H1 (cell line): ENCODE measurements around the gene TAF12. TPM values are rescaled to one million over a fixed set of nuclear protein-coding genes. Genes with fewer than 3 reads are reported as not detected.
A peak's percentile ranks its signal among the peaks of the same experiment; 100 is the strongest.
"Not testable (repeated sequence)": the region's sequence is repeated elsewhere in the genome, so short reads cannot be mapped to it uniquely, and the experiment has no call there.

Experiments
- CTCF ChIA-PET: fragments of 300-600 bp; sonication (Branson Sonifier 250); formaldehyde crosslinking; loops from one replicate; lab custom pipeline; 2021; ENCODE audit not compliant: partially characterized antibody; lab: Charles Lee
- POLR2A ChIA-PET: fragments of 300-600 bp; sonication (Branson Sonifier 250); formaldehyde crosslinking; loops from one replicate; lab custom pipeline; 2021; ENCODE audit warnings: inconsistent platforms; ENCODE audit not compliant: partially characterized antibody; lab: Charles Lee
- DNase-seq, 2 experiments: peaks; one replicate each; pipeline versions ENCODE4 v3.0.0 to v3.0.0-alpha.2; 2010 to 2022; ENCODE audit warnings: low spot score in 2 of 2, low read depth in 1 of 2, mixed read lengths in 1 of 2
- FAIRE-seq: peaks from 2 replicates; lab custom pipeline; 2011; peaks lifted over from hg19 to GRCh38; lab: Jason Lieb, UNC
- H2AFZ ChIP-seq: 2 replicates; pipeline ENCODE4 v1.8.1; 2012; ENCODE audit warnings: low read length, inconsistent platforms
- H2AK5ac ChIP-seq: 2 replicates; pipeline ENCODE4 v1.6.1; 2013; ENCODE audit warnings: low read depth, low read length
- H2BK120ac ChIP-seq: replicated peaks from 2 replicates; pipeline ENCODE3; 2013; ENCODE audit warnings: low read depth, low read length, inconsistent platforms
- H2BK12ac ChIP-seq: 2 replicates; pipeline ENCODE4 v1.6.1; 2013; ENCODE audit warnings: low read depth, low read length
- H2BK15ac ChIP-seq: 2 replicates; pipeline ENCODE4 v1.6.1; 2013; ENCODE audit warnings: low read length
- H2BK20ac ChIP-seq: 2 replicates; pipeline ENCODE4 v1.6.1; 2013; ENCODE audit warnings: low read length
- H2BK5ac ChIP-seq: 2 replicates; pipeline ENCODE4 v1.6.1; 2013; ENCODE audit warnings: low read depth, low read length
- H3K14ac ChIP-seq: 2 replicates; pipeline ENCODE4 v1.6.1; 2013; ENCODE audit warnings: inconsistent platforms; ENCODE audit not compliant: insufficient read length
- H3K18ac ChIP-seq: 2 replicates; pipeline ENCODE4 v1.6.1; 2013; ENCODE audit warnings: low read length; ENCODE audit errors: extremely low read depth
- H3K23ac ChIP-seq: 2 replicates; pipeline ENCODE4 v1.6.1; 2013; ENCODE audit warnings: inconsistent platforms; ENCODE audit not compliant: insufficient read length
- H3K23me2 ChIP-seq: 2 replicates; pipeline ENCODE4 v1.6.1; 2013; ENCODE audit warnings: low read depth, low read length
- H3K27ac ChIP-seq: 2 replicates; pipeline ENCODE4 v1.6.1; 2011; ENCODE audit warnings: low read depth, low read length, inconsistent platforms
- H3K27me3 ChIP-seq, 4 experiments: replicated peaks in 1 of 4; 1 replicate in 1 of 4; 2 replicates in 3 of 4; pipeline versions ENCODE4 v1.6.1 to v1.8.1; 2011 to 2013; ENCODE audit warnings: low read length in 3 of 4, mild to moderate bottlenecking in 3 of 4, inconsistent platforms in 2 of 4, mixed read lengths in 2 of 4, moderate library complexity in 1 of 4; ENCODE audit not compliant: control insufficient read depth in 3 of 4, insufficient read depth in 3 of 4; ENCODE audit errors: extremely low read depth in 1 of 4
- H3K36me3 ChIP-seq, 4 experiments: 2 replicates each; pipeline versions ENCODE4 v1.6.1 to v1.8.1; 2011 to 2013; ENCODE audit warnings: mild to moderate bottlenecking in 4 of 4, low read length in 3 of 4, moderate library complexity in 2 of 4, control low read depth in 1 of 4, inconsistent platforms in 1 of 4; ENCODE audit not compliant: insufficient read depth in 4 of 4, control insufficient read depth in 2 of 4
- H3K4ac ChIP-seq: replicated peaks from 2 replicates; pipeline ENCODE3; 2013; ENCODE audit warnings: low read length, low read depth, mixed read lengths, inconsistent platforms; ENCODE audit not compliant: insufficient read length
- H3K4me1 ChIP-seq, 4 experiments: replicated peaks in 1 of 4; 1 replicate in 1 of 4; 2 replicates in 3 of 4; pipeline versions ENCODE4 v1.6.1 to v1.8.1; 2011 to 2013; ENCODE audit warnings: low read length in 3 of 4, inconsistent platforms in 2 of 4, mixed read lengths in 1 of 4; ENCODE audit not compliant: insufficient read depth in 4 of 4, control insufficient read depth in 3 of 4
- H3K4me2 ChIP-seq, 2 experiments: 2 replicates each; pipeline versions ENCODE4 v1.6.1 to v1.8.1; 2011 to 2013; ENCODE audit warnings: low read depth in 2 of 2, low read length in 2 of 2, control low read depth in 1 of 2, inconsistent platforms in 1 of 2, mild to moderate bottlenecking in 1 of 2; ENCODE audit not compliant: insufficient read depth in 1 of 2
- H3K4me3 ChIP-seq, 4 experiments: fragments of 200-600, 300-600 bp in 1 of 4; sonication (generic), shearing (Covaris generic), sonication (Bioruptor Twin) in 1 of 4; 2 replicates each; pipeline versions ENCODE4 v1.5.1 to v1.8.1; 2011 to 2016; ENCODE audit warnings: low read length in 4 of 4, low read depth in 3 of 4, control low read depth in 2 of 4, inconsistent platforms in 2 of 4, mild to moderate bottlenecking in 2 of 4, mixed read lengths in 1 of 4, moderate library complexity in 1 of 4; ENCODE audit not compliant: insufficient read depth in 2 of 4; ENCODE audit errors: extremely low read depth in 1 of 4
- H3K56ac ChIP-seq: replicated peaks from 2 replicates; pipeline ENCODE3; 2013; ENCODE audit warnings: low read depth, mild to moderate bottlenecking, mixed read lengths, low read length, inconsistent platforms; ENCODE audit not compliant: insufficient read length
- H3K79me1 ChIP-seq: 2 replicates; pipeline ENCODE4 v1.6.1; 2013; ENCODE audit warnings: low read depth, low read length, control low read depth
- H3K79me2 ChIP-seq, 2 experiments: 2 replicates each; pipeline versions ENCODE4 v1.6.1 to v1.8.1; 2012 to 2013; ENCODE audit warnings: low read length in 2 of 2, mild to moderate bottlenecking in 2 of 2, inconsistent platforms in 1 of 2; ENCODE audit not compliant: insufficient read depth in 2 of 2, control insufficient read depth in 1 of 2
- H3K9ac ChIP-seq, 4 experiments: replicated peaks in 1 of 4; 1 replicate in 1 of 4; 2 replicates in 3 of 4; pipeline versions ENCODE4 v1.6.1 to v1.8.1; 2011 to 2013; ENCODE audit warnings: low read depth in 3 of 4, low read length in 3 of 4, control low read depth in 2 of 4, mild to moderate bottlenecking in 2 of 4, moderate library complexity in 2 of 4, inconsistent platforms in 1 of 4; ENCODE audit errors: extremely low read depth in 1 of 4
- H3K9me3 ChIP-seq, 2 experiments: 2 replicates each; pipeline versions ENCODE4 v1.6.1 to v1.8.1; 2012 to 2013; ENCODE audit warnings: mild to moderate bottlenecking in 2 of 2, moderate library complexity in 2 of 2, control low read depth in 1 of 2, inconsistent platforms in 1 of 2, low read depth in 1 of 2, low read length in 1 of 2, mixed read lengths in 1 of 2; ENCODE audit not compliant: insufficient read depth in 2 of 2
- H4K20me1 ChIP-seq, 2 experiments: replicated peaks in 1 of 2; 2 replicates each; pipeline versions ENCODE3 to v1.8.1; 2011 to 2013; ENCODE audit warnings: inconsistent platforms in 2 of 2, low read length in 2 of 2, mild to moderate bottlenecking in 1 of 2; ENCODE audit not compliant: insufficient read depth in 2 of 2, control insufficient read depth in 1 of 2
- H4K5ac ChIP-seq: 2 replicates; pipeline ENCODE4 v1.6.1; 2013; ENCODE audit warnings: low read length, low read depth, mixed read lengths, inconsistent platforms; ENCODE audit not compliant: insufficient read length
- H4K8ac ChIP-seq: 2 replicates; pipeline ENCODE4 v1.8.0; 2013; ENCODE audit warnings: mild to moderate bottlenecking, moderate library complexity, low read length, inconsistent platforms; ENCODE audit not compliant: insufficient read depth; ENCODE audit errors: extremely low read depth
- H4K91ac ChIP-seq: replicated peaks from 2 replicates; pipeline ENCODE3; 2013; ENCODE audit warnings: low read length, mixed read lengths, inconsistent platforms; ENCODE audit not compliant: insufficient read length
- POU5F1 ChIP-seq: IDR thresholded peaks from 2 replicates; pipeline ENCODE4 v1.6.1; 2011; ENCODE audit warnings: low read depth, mild to moderate bottlenecking, low read length, moderate library complexity
- TEAD4 ChIP-seq: IDR thresholded peaks from 2 replicates; pipeline ENCODE4 v1.6.1; 2012; ENCODE audit warnings: low read depth, low read length, inconsistent platforms, mixed read lengths
- WGBS, 2 experiments: shearing (Covaris generic) in 1 of 2; methylation state at CpG; one replicate each; pipeline versions ENCODE4 v1.1.6 to v1.1.7; 2013 to 2015; ENCODE audit warnings: low lambda C conversion rate in 2 of 2, mixed read lengths in 2 of 2, inconsistent platforms in 1 of 2, low coverage in 1 of 2, missing lambda C conversion rate in 1 of 2; ENCODE audit not compliant: insufficient replicate concordance in 2 of 2, insufficient coverage in 1 of 2, insufficient read length in 1 of 2; ENCODE audit errors: extremely low coverage in 1 of 2, missing lambda C conversion rate in 1 of 2; 5-methylcytosine and 5-hydroxymethylcytosine counted together
- polyA plus RNA-seq, 7 experiments: library from polyadenylated mRNA; depleted of rRNA in 3 of 7; stranded (reverse) in 5 of 7; unstranded in 2 of 7; fragments of >200 nt in 5 of 7; fragments of 200-250 nt in 2 of 7; gene quantifications; 1 replicate in 5 of 7; 2 replicates in 1 of 7; 4 replicates in 1 of 7; pipeline versions ENCODE4 v1.2.1 to v1.2.3, GENCODE V29; 2011 to 2013; ENCODE audit warnings: missing spikeins in 2 of 7, mixed read lengths in 2 of 7
- total RNA-seq: library from RNA; stranded (reverse); fragmentation: NEBNext Ultra II Directional; extraction: Animal tissue kit (Norgen Biotek cat#: 25700); gene quantifications from 2 replicates; pipeline ENCODE4 v1.2.1, GENCODE V29; 2021

Gene TAF12
- total and polyA plus RNA-seq, 2 of the 8 experiments (the other 6 are each of a cell fraction or from before 2014, with no cell fraction given), result 25.1 to 27.2 TPM

DNA sequence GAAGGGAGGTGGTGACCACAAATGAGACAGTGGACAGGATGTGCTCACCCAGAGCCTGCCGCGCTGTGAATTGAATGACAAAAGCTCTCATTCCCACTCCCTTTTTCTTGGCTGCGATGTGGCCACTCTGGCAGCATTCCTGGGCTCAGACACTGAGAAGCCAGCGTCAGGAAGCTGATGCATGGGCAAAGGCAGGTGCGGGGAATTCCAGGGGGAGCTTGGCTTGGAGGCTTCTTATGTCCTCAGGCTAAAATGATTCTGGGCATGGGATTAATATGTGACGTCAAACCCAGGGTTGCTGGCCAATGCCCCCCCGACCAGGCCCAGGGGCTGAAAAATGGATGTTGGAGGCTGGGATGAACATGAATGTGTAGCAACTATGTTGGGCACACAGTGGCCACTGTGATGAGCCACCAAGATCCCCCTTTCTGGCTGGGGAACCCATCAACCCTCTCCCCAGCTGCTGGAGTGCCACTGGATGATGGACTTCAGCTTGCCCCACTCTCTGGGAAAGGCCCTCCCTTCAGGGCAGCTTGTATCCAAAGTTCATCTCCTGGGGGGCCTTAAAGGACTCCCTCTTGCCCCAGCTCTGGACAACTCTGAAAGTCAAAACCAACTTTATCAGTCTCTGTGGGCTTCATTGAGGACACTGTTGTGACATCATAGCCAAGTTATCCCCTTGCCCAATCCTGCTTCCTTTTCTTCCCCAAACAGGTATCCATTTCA is 48.0 kb downstream of the TAF12 start:
- not testable (repeated sequence) for H2AK5ac ChIP-seq, H3K27me3 ChIP-seq, H3K79me1 ChIP-seq, H4K20me1 ChIP-seq, H3K56ac ChIP-seq, H3K23ac ChIP-seq, H3K4me3 ChIP-seq, H3K9me3 ChIP-seq, H3K14ac ChIP-seq, H3K4ac ChIP-seq, H3K36me3 ChIP-seq, H3K79me2 ChIP-seq, H2AFZ ChIP-seq, H4K91ac ChIP-seq, H4K5ac ChIP-seq, H4K8ac ChIP-seq, H2BK12ac ChIP-seq, H3K23me2 ChIP-seq, H2BK20ac ChIP-seq, H3K18ac ChIP-seq, H3K9ac ChIP-seq
- ChIA-PET CTCF (interaction anchor here (0.6 to 3.1 kb wide), 2 partner anchors 12 to 123 kb away, joined by 4 to 16 read pairs; no protein-coding TSS in a partner anchor), POLR2A (interaction anchor here (0.6 to 21.8 kb wide), 6 partner anchors 8 to 145 kb away, joined by 3 to 473 read pairs (median 4); partner anchors contain the start of genes RCC1 and RNU11)
- Histone ChIP-seq H3K27ac (0 out of 2 replicates have a peak overlapping the region, but pooled peaks have one; percentile 34), H2BK120ac (peak overlapping the region; percentile 52), H2BK15ac (0 out of 2 replicates have a peak overlapping the region, but pooled peaks have one; percentile 31), H2BK5ac (peak overlapping the region; percentile 46; the same call in 1 of the 2 replicates), H3K4me1 (peaks cover 9 to 18% (median 16%) of the 10 kb centered on the region in 4 experiments), H3K4me2 (0 out of 4 replicates have a peak overlapping the region, but pooled peaks have one; percentile 4 to 26)
- FAIRE-seq (peak; percentile 73), DNase-seq (peak; percentile 38 to 63)
- TF ChIP-seq TEAD4 (peak; percentile 74), POU5F1 (0 out of 2 replicates have a peak, but pooled peaks have one; percentile 22)
- 47% methylated on average over 7 of the region's 7 CpGs; no CpG with 5 or more reads in 1 of the 2 experiments for WGBS, 2 experiments
